ENCODE results near the gene SLC25A33. TPM values are rescaled to one million over a fixed set of nuclear protein-coding genes. Genes with fewer than 3 reads are reported as not detected.
A peak's percentile ranks its signal among the peaks of the same experiment; 100 is the strongest.

SLC25A33 gene
- total RNA-seq, 2 donors from 2014 or later, result 9.6 to 13.6 TPM

DNA sequence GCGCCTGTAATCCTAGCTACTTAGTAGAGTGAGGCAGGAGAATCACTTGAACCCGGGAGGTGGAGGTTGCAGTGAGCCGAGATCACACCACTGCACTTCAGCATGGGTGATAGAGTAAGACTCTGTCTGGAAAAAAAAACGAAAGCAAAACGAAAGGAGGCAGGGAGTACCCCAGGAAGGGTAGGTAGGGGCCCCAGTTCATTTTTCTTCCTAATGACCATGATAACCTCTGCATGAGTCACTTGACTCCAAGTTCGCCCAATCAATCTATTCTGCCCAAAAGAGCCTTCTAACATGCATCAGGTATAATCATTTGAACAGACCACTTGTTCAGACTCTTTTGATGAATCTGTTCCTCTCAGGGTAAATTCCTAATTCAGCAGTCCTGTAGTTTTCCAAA is 36.2 kb downstream of the SLC25A33 start:
- TF ChIP-seq, protein P1, sequence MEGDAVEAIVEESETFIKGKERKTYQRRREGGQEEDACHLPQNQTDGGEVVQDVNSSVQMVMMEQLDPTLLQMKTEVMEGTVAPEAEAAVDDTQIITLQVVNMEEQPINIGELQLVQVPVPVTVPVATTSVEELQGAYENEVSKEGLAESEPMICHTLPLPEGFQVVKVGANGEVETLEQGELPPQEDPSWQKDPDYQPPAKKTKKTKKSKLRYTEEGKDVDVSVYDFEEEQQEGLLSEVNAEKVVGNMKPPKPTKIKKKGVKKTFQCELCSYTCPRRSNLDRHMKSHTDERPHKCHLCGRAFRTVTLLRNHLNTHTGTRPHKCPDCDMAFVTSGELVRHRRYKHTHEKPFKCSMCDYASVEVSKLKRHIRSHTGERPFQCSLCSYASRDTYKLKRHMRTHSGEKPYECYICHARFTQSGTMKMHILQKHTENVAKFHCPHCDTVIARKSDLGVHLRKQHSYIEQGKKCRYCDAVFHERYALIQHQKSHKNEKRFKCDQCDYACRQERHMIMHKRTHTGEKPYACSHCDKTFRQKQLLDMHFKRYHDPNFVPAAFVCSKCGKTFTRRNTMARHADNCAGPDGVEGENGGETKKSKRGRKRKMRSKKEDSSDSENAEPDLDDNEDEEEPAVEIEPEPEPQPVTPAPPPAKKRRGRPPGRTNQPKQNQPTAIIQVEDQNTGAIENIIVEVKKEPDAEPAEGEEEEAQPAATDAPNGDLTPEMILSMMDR (conservative IDR thresholded peaks at IDR 0.05), result no peak
- Mint-ChIP-seq H3K4me1 (peaks cover 10% of the 10 kb centered on the region), H3K27ac (peak overlapping the region; percentile 52), H3K27me3 (ENCODE audit: insufficient read depth) (no peaks in the 10 kb centered on the region), H3K4me3 (no peak overlapping the region), H3K9me3 (no peaks in the 10 kb centered on the region), H3K36me3 (ENCODE audit: low read depth) (peaks cover 70% of the 10 kb centered on the region)
- Histone ChIP-seq H3K27me3 (ENCODE audit: control insufficient read depth, insufficient read depth, low read length, poor library complexity, severe bottlenecking) (no peaks in the 10 kb centered on the region), H3K4me3 (ENCODE audit: low read length) (no peak overlapping the region), H3K9ac (ENCODE audit: extremely low read depth, low read length, poor library complexity, severe bottlenecking) (peak overlapping the region; percentile 3), H3K27ac (ENCODE audit: low read depth, low read length) (no peak overlapping the region), H3K4me1 (ENCODE audit: control insufficient read depth, insufficient read depth, low read length) (peaks cover 6% of the 10 kb centered on the region), H3K36me3 (ENCODE audit: control insufficient read depth, insufficient read depth, low read length) (peaks cover 51% of the 10 kb centered on the region), H3K9me3 (ENCODE audit: control insufficient read depth, low read length) (no peaks in the 10 kb centered on the region)
- no peak for DNase-seq
- WGBS, 2 experiments (ENCODE audit: insufficient coverage in 1 of 2, insufficient read length in 1 of 2), result 91 to 94% methylated on average over 6 of the region's 6 CpGs

GRCh38 chr1:9576903-9577302 is 37.6 kb downstream of the SLC25A33 start:
- WGBS, 2 experiments (ENCODE audit: insufficient coverage in 1 of 2, insufficient read length in 1 of 2), result 89 to 91% methylated on average over 6 of the region's 6 CpGs
- no peak overlapping the region for H3K9ac ChIP-seq (ENCODE audit: extremely low read depth, low read length, poor library complexity, severe bottlenecking)
- Mint-ChIP-seq H3K27me3 (ENCODE audit: insufficient read depth) (no peaks in the 10 kb centered on the region), H3K9me3 (no peaks in the 10 kb centered on the region), H3K4me3 (no peak overlapping the region), H3K27ac (no peak overlapping the region), H3K36me3 (ENCODE audit: low read depth) (peaks cover 68% of the 10 kb centered on the region), H3K4me1 (peaks cover 10% of the 10 kb centered on the region)
- H3K36me3 ChIP-seq (ENCODE audit: control insufficient read depth, insufficient read depth, low read length), result peaks cover 52% of the 10 kb centered on the region
- no peaks in the 10 kb centered on the region for H3K9me3 ChIP-seq (ENCODE audit: control insufficient read depth, low read length)
- peaks cover 6% of the 10 kb centered on the region for H3K4me1 ChIP-seq (ENCODE audit: control insufficient read depth, insufficient read depth, low read length)
- H3K27ac ChIP-seq (ENCODE audit: low read depth, low read length), result no peak overlapping the region
- DNase-seq, result peak; percentile 65
- H3K27me3 ChIP-seq (ENCODE audit: control insufficient read depth, insufficient read depth, low read length, poor library complexity, severe bottlenecking), result no peaks in the 10 kb centered on the region
- H3K4me3 ChIP-seq (ENCODE audit: low read length), result no peak overlapping the region
- TF ChIP-seq, protein P1 (conservative IDR thresholded peaks at IDR 0.05), result peak; percentile 37

GRCh38 chr1:9577423-9577822 is 38.2 kb downstream of the SLC25A33 start:
- no peak for DNase-seq
- 80 to 84% methylated on average over 1 to 5 of the region's 5 CpGs for WGBS, 2 experiments (ENCODE audit: insufficient coverage in 1 of 2, insufficient read length in 1 of 2)
- Histone ChIP-seq H3K9me3 (ENCODE audit: control insufficient read depth, low read length) (no peaks in the 10 kb centered on the region), H3K36me3 (ENCODE audit: control insufficient read depth, insufficient read depth, low read length) (peaks cover 54% of the 10 kb centered on the region), H3K27me3 (ENCODE audit: control insufficient read depth, insufficient read depth, low read length, poor library complexity, severe bottlenecking) (no peaks in the 10 kb centered on the region), H3K9ac (ENCODE audit: extremely low read depth, low read length, poor library complexity, severe bottlenecking) (no peak overlapping the region), H3K4me3 (ENCODE audit: low read length) (no peak overlapping the region), H3K4me1 (ENCODE audit: control insufficient read depth, insufficient read depth, low read length) (peaks cover 6% of the 10 kb centered on the region), H3K27ac (ENCODE audit: low read depth, low read length) (no peak overlapping the region)
- H3K27ac Mint-ChIP-seq, result no peak overlapping the region
- H3K27me3 Mint-ChIP-seq (ENCODE audit: insufficient read depth), result no peaks in the 10 kb centered on the region
- TF ChIP-seq, protein P1 (conservative IDR thresholded peaks at IDR 0.05), result no peak
- no peaks in the 10 kb centered on the region for H3K9me3 Mint-ChIP-seq
- H3K4me3 Mint-ChIP-seq, result no peak overlapping the region
- H3K4me1 Mint-ChIP-seq, result peaks cover 10% of the 10 kb centered on the region
- peaks cover 69% of the 10 kb centered on the region for H3K36me3 Mint-ChIP-seq (ENCODE audit: low read depth)
